Mucosa of stomach (tissue), 1 donor: ENCODE data around the gene LPAR2.
"Not testable (repeated sequence)": the region's sequence is repeated elsewhere in the genome, so short reads cannot be mapped to it uniquely, and the experiment has no call there.

Experiments used
- H3K27me3 ChIP-seq: one replicate; pipeline ENCODE4 v1.7.0; 2013; ENCODE audit warnings: mild to moderate bottlenecking, low read length; ENCODE audit not compliant: control insufficient read depth, insufficient read depth
- H3K36me3 ChIP-seq: one replicate; pipeline ENCODE4 v1.7.0; 2013; ENCODE audit warnings: low read length; ENCODE audit not compliant: control insufficient read depth, insufficient read depth
- H3K4me1 ChIP-seq: one replicate; pipeline ENCODE4 v1.7.0; 2013; ENCODE audit warnings: mild to moderate bottlenecking, low read length; ENCODE audit not compliant: control insufficient read depth, insufficient read depth
- H3K4me3 ChIP-seq: one replicate; pipeline ENCODE4 v1.7.0; 2013; ENCODE audit warnings: low read length
- H3K9ac ChIP-seq: one replicate; pipeline ENCODE4 v1.7.0; 2013; ENCODE audit warnings: mild to moderate bottlenecking, low read length, moderate library complexity
- H3K9me3 ChIP-seq: one replicate; pipeline ENCODE4 v1.7.0; 2013; ENCODE audit warnings: mild to moderate bottlenecking, low read length, moderate library complexity; ENCODE audit not compliant: control insufficient read depth
- donor health status: Pancreatic carcinoma.

LPAR2 gene

DNA sequence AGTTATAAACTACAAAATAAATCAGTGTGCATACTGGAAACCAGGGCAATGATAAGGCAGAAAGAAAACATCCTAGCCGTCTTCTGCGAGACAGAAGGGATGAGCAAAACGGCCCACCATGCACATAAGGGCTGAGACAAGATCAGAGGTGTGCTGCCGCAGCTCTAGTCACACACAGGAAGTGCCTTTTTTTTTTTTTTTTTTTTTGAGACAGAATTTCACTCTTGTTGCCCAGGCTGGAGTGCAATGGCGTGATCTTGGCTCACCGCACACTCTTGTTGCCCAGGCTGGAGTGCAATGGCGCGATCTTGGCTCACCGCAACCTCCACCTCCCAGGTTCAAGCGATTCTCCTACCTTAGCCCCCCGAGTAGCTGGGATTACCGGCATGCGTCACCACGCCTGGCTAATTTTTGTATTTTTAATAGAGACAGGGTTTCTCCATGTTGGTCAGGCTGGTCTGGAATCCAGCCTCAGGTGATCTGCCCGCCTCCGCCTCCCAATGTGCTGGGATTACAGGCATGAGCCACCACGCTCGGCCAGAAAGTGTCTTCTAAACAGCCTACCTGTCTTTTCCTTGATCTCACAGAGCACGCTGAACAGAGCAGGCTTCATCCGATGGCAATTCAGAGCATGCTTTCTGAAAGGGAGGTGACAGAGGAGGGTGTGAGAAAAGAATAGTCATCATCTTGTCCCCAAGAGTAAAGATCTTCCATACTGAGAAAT, 29.1 kb downstream of the LPAR2 start:
- not testable (repeated sequence) for H3K9me3 ChIP-seq, H3K4me3 ChIP-seq, H3K27me3 ChIP-seq, H3K9ac ChIP-seq, H3K36me3 ChIP-seq
- H3K4me1 ChIP-seq = peaks cover 44% of the 10 kb centered on the region

DNA sequence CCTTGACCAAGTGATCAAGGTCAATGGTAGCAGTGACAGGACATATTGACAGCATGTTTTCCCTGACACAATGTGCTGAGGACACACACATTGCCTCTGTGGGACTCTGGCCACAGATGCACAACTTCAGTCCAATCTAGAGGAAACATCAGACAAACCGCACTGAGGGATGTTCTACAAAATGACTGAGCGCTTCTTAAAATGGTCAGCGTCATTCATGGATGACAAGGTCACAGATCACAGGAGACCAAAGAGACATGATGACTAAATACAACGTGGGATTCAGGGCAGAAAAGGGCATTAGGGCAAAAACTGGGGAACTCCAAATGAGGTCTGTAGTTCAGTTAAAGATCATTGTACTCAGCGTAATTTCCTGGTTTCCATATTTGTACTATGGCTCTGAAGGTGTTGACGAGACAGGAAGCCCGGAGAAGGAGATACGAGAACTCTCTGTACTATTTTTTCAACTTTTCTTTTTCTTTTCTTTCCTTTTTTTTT, 30.2 kb downstream of the LPAR2 start:
- Histone ChIP-seq H3K36me3 (no peaks in the 10 kb centered on the region), H3K9me3 (no peaks in the 10 kb centered on the region), H3K27me3 (no peaks in the 10 kb centered on the region), H3K9ac (no peak overlapping the region), H3K4me1 (peaks cover 34% of the 10 kb centered on the region), H3K4me3 (no peak overlapping the region)

DNA sequence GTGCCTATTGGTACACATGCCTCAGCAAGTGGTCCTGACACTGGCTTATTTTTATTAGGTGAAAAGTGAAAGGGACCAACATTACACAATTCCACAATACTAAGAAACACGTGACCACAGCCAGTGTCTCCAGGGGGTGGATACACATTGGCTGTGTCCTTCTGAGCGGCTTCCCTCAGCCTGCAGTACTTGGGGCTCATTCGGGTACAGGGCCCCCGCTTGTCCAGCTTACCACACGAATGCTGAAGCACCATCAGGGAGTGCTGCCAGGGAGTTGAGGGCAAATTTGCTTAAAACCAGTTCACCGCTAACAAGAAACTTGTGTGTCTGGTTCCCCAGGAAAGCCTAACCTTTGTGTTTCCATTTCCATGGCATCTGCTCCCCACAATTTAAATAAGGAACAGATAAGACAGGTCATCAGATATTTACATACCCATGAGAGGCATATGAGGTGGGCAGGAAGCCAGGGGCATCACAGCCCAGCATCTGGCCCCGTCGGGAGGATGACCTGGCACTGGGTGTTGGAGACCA, 32.8 kb downstream of the LPAR2 start:
- Histone ChIP-seq H3K4me3 (no peak overlapping the region), H3K36me3 (no peaks in the 10 kb centered on the region), H3K4me1 (peaks cover 37% of the 10 kb centered on the region), H3K9ac (peak overlapping the region; percentile 17), H3K9me3 (no peaks in the 10 kb centered on the region), H3K27me3 (no peaks in the 10 kb centered on the region)

DNA sequence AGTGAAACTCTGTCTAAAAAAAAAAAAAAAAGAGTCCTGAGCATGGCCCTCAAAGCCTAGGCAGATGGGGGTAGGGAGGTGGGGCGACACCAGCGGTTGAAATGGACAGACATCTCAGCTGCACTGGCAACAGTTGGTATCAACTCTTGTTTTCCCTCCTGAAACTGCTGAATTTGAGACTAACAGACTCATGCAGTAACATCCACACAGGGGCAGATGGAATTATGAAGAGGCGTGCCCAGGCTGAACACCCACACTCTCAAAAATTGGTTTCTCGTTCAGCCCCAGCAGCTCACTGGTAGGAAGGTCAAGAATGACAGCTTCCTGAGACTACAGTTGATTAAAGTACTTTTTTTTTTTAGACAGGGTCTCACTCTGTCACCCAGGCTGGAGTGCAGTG, 33.6 kb downstream of the LPAR2 start:
- H3K36me3 ChIP-seq = no peaks in the 10 kb centered on the region
- H3K9ac ChIP-seq = no peak overlapping the region
- no peak overlapping the region for H3K4me3 ChIP-seq
- peaks cover 38% of the 10 kb centered on the region for H3K4me1 ChIP-seq
- H3K9me3 ChIP-seq = no peaks in the 10 kb centered on the region
- H3K27me3 ChIP-seq = no peaks in the 10 kb centered on the region

DNA sequence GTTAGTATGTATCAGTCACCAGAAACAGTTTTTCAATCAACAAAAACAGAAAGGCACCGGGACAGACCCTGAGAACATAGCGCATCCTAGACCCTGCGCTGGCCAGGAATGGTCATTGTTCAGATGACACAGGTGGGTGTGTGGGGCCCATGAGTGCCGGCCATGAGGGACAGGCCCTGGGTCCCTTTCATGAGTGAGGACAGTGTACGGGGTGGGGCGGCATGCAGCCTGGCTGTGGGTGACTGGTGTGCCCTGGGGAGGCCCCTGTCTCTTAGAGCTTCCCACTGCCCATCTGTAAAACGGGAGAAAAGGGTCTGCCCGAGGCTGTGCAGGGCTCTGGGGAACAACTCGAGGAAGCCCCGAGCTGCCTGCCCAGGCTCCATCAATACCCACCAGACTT, 35.3 kb downstream of the LPAR2 start:
- no peaks in the 10 kb centered on the region for H3K27me3 ChIP-seq
- peaks cover 38% of the 10 kb centered on the region for H3K4me1 ChIP-seq
- H3K4me3 ChIP-seq = no peak overlapping the region
- H3K9ac ChIP-seq = no peak overlapping the region
- H3K9me3 ChIP-seq = no peaks in the 10 kb centered on the region
- no peaks in the 10 kb centered on the region for H3K36me3 ChIP-seq

DNA sequence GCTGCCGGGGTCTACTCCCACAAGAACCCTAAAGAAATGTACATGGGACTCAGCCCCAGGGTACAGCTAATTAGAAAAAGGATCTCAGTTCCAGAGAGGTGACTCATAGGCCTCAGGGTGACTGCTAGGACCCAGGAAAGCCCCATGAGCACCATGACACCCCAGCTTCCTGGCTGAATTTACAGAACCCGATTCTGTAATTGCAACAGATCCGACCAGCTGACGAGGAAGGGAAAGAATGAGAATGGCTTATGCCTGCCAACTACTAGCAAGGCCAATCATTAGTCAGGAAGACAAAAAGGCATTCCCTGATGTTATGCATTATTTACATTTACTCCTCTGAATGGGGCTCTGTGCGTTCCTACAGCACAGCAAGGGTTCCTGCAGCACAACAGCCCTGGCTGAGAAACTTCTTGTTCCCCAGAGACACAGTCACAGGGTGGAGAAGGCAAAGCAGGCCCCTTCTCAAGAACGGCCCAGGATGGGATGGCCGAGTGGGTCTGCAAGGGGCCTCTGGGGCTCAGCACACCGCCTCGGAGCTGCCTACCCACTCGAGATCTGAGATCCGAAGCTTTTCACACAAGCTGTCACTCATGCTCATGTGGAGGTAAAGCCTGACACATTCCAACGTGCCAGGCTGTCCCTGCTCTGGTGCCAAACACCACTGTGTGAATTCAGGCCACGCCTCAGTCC, 36.7 kb downstream of the LPAR2 start:
- H3K4me3 ChIP-seq = no peak overlapping the region
- H3K4me1 ChIP-seq = peaks cover 38% of the 10 kb centered on the region
- H3K27me3 ChIP-seq = no peaks in the 10 kb centered on the region
- no peaks in the 10 kb centered on the region for H3K36me3 ChIP-seq
- H3K9me3 ChIP-seq = no peaks in the 10 kb centered on the region
- peak overlapping the region; percentile 73 for H3K9ac ChIP-seq

DNA sequence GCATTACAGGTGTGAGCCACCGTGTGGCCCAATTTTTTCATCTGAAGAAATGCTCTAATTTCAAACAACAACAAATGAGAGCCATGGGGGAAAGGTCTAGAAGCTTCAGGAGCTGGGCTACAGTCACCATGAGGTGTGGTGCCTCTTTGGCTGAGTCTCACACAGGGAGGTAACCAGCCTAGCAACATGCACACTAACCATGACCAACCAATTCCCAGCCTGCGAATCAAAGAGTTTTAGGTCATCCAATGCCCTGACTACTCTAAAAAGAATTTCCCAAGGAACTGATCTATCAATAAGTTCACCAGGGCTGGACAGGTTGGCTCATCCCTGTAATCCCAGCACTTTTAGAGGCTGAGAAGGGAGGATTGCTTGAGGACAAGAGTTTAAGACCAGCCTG, 39.5 kb downstream of the LPAR2 start:
- no peak overlapping the region for H3K4me3 ChIP-seq
- no peaks in the 10 kb centered on the region for H3K9me3 ChIP-seq
- no peaks in the 10 kb centered on the region for H3K27me3 ChIP-seq
- no peaks in the 10 kb centered on the region for H3K36me3 ChIP-seq
- H3K4me1 ChIP-seq = peaks cover 19% of the 10 kb centered on the region
- no peak overlapping the region for H3K9ac ChIP-seq

DNA sequence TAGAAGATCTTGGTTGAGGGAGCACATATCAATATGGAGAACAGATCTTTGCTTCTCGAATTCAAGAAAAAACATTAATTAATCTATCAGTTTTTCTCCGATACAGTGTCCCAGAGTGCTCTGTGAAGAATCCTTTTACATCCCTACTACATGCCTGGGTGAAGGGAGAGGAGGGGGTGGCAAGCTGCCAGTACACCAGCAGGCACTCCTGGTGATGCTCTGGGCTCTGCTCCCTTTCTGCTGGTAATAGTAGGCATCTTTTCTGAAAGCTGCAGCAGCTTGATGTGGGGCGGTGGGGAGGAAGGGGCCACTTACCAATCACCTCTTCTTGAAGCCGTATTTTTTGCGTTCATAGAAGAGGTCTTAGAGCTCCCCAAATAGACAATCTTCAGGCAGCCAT, 40.2 kb downstream of the LPAR2 start:
- H3K9me3 ChIP-seq = no peaks in the 10 kb centered on the region
- H3K4me1 ChIP-seq = peaks cover 19% of the 10 kb centered on the region
- H3K27me3 ChIP-seq = no peaks in the 10 kb centered on the region
- H3K4me3 ChIP-seq = no peak overlapping the region
- H3K9ac ChIP-seq = no peak overlapping the region
- no peaks in the 10 kb centered on the region for H3K36me3 ChIP-seq

DNA sequence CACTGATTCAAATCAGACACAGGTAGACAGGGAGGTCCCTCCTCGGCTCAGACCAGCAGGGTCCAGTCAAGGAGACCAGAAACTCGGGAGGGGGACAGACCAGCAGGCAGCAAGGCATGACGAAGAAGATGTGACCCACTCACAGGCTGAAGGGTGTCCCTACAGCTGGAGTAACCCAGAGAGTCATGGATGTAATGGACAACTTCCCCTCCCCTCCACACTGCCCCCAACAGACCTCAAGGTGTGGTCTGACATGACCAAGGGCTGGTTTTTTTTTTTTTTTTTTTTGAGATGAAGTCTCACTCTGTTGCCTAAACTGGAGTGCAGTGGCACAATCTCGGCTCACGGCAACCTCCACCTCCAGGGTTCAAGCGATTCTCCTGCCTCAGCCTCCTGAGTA, 43.7 kb downstream of the LPAR2 start:
- no peak overlapping the region for H3K9ac ChIP-seq
- H3K4me3 ChIP-seq = no peak overlapping the region
- H3K27me3 ChIP-seq = no peaks in the 10 kb centered on the region
- H3K4me1 ChIP-seq = peaks cover 30% of the 10 kb centered on the region
- no peaks in the 10 kb centered on the region for H3K9me3 ChIP-seq
- no peaks in the 10 kb centered on the region for H3K36me3 ChIP-seq

DNA sequence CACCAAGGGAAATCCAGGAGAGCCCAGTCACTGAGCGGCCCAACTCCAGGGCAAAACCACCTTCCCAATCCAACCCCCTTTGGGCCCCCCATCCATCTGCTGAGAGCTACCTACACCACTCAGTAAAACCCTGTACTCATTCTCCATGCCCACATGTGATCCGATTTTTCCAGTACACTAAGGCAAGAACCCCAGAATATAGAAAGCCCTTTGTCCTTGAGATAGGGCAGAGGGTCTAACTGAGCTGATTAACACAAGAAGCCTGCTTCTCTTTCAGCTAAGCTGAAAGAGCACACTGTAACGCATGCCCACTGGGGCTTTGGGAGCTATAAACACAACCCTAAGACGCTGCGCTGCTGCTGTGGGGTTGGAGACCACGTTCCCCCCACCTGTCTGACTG, 45.5 kb downstream of the LPAR2 start:
- Histone ChIP-seq H3K36me3 (no peaks in the 10 kb centered on the region), H3K4me1 (peaks cover 30% of the 10 kb centered on the region), H3K9me3 (no peaks in the 10 kb centered on the region), H3K4me3 (no peak overlapping the region), H3K27me3 (no peaks in the 10 kb centered on the region), H3K9ac (no peak overlapping the region)

DNA sequence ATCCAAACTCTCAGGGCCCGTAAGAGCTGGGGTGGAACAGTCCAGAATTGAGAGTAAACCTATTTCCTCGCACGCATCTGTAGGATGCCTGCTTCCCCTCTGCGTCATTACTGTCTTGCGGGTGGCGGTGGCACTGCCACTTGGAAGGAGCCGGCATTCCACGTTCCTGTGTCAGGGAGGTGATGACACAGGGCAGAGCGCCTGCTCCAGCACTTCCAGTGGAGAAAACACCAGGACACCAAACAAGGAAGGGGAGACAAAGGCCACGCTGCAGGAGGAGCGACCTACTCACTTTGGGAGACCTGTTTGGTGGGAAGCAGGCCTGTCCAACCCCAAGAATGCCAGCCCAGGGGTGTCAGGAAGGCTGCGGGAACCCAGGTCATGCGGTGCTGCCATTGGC, 46.6 kb downstream of the LPAR2 start:
- Histone ChIP-seq H3K9ac (no peak overlapping the region), H3K27me3 (no peaks in the 10 kb centered on the region), H3K4me3 (no peak overlapping the region), H3K9me3 (no peaks in the 10 kb centered on the region), H3K36me3 (no peaks in the 10 kb centered on the region), H3K4me1 (peaks cover 30% of the 10 kb centered on the region)

DNA sequence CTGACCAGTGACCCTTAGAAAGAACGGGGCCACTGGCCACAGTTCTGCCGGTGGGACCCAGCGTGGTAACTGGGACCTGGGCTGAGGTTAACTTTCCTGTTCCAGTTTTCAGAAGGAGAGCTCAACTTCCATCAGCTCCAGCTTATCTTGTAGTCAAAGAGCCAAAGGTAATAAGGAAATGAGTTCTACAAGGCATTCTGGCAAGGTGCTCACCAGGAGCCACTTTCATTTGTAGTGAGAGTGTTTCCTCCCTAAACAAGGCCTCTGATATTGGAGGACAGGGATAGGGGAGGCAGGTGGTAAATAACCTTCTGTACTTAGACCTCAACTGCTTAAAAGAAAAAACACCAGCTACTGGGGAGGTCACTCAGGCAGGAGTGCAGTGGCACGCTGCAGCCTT, 47.6 kb downstream of the LPAR2 start:
- Histone ChIP-seq H3K27me3 (no peaks in the 10 kb centered on the region), H3K4me1 (peaks cover 33% of the 10 kb centered on the region), H3K9ac (peak overlapping the region; percentile 8), H3K36me3 (no peaks in the 10 kb centered on the region), H3K4me3 (no peak overlapping the region), H3K9me3 (no peaks in the 10 kb centered on the region)
